Stimulated activated naive CD4-positive, alpha-beta T cell (primary cell): Measurements from ENCODE around the gene AUNIP.
"Not testable (repeated sequence)": the region's sequence is repeated elsewhere in the genome, so short reads cannot be mapped to it uniquely, and the experiment has no call there.

ENCODE experiments used
- DNase-seq, 6 experiments: peaks; one replicate each; lab custom pipeline; 2025; lab: John Stamatoyannopoulos, UW

AUNIP gene

GRCh38 chr1:25864434-25864833, 5.2 kb upstream of the AUNIP start:
- no peak for DNase-seq

GRCh38 chr1:25863486-25864262, 4.4 kb upstream of the AUNIP start:
- no peak for DNase-seq

GRCh38 chr1:25862785-25863485, 3.7 kb upstream of the AUNIP start:
- DNase-seq: no peak

DNA sequence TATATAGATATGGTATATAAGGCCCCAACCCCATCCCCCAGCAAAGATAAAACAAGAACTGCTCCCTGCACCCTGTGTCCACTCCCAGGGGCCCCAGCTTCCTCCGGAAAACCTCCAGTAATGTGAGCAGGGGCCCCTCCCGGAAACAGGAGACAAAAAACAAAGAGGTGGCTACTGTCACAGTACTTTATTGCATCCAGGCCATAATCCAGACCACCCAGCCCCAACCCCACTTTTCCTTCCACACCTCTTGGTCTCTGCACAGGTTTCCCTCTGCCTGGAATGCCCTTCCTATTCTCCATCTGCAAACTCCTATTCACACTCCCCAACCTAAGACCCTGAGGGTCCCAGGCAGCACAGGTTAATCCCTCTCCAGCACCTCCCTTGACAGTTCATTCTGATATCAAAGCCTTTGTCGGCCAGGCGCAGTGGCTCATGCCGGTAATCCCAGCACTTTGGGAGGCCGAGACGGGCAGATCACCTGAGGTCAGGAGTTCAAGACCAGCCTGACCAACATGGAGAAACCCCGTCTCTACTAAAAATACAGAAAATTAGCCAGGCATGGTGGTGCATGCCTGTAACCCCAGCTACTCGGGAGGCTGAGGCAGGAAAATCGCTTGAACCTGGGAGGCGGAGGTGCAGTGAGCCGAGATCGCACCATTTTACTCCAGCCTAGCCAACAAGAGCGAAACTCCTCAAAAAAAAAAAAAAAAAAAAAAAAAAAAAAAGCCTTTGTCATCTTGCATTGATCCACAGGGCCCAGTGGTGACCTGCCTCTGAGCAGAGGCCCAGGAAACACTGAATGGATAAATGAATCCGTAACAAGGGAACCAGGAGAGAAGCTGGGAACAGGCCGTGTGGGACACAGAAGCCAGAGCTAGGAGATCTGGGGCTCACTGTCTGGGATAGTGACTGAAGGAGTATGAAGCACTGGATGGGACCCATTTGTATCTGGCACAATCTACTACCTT, 2.3 kb upstream of the AUNIP start:
- DNase-seq: no peak

- no peak for DNase-seq
Observed at GRCh38 chr1:25858494-25858893, 763 bp downstream of the AUNIP start.

DNA sequence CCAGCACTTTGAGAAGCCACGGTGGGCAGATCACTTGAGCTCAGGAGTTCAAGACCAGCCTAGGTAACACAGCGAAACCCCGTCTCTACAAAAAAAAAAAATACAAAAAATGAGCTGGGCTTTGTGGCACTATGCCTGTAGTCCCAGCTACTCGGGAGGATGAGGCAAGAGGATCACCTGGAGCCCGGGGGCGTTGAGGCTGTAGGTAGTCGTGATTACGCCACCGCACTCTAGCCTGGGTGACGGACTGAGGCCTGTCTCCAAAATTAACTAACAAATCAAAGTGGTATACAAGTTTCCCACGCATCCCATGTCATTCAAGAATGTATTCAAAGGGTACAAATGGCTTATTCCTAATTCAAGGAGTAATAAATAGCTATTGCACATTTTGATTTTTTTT, 2.4 kb downstream of the AUNIP start:
- no peak for DNase-seq

DNA sequence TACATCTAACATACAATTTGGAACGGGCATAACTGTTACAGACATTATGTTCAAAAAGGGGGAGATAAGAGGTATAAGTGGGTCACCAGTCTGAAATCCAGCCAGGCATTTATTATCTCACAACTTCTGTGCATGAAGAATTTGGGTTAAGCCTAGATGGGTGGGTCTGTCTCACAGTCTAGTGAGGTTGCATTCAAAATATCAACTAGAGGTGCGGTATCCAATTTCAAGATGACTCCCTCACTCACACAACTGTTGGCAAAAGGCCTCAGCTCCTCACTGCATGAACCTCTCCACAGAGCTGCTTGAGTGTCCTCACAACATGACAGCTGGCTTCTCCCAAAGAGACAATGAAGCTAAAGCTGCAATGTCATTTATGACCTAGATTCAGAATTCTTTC, 4.7 kb downstream of the AUNIP start:
- DNase-seq: no peak

- no peak for DNase-seq
Observed at GRCh38 chr1:25848531-25848930, 10.7 kb downstream of the AUNIP start.

- no peak for DNase-seq
Observed at GRCh38 chr1:25847929-25848328, 11.3 kb downstream of the AUNIP start.

- no peak for DNase-seq
Observed at GRCh38 chr1:25845664-25846063, 13.6 kb downstream of the AUNIP start.

DNA sequence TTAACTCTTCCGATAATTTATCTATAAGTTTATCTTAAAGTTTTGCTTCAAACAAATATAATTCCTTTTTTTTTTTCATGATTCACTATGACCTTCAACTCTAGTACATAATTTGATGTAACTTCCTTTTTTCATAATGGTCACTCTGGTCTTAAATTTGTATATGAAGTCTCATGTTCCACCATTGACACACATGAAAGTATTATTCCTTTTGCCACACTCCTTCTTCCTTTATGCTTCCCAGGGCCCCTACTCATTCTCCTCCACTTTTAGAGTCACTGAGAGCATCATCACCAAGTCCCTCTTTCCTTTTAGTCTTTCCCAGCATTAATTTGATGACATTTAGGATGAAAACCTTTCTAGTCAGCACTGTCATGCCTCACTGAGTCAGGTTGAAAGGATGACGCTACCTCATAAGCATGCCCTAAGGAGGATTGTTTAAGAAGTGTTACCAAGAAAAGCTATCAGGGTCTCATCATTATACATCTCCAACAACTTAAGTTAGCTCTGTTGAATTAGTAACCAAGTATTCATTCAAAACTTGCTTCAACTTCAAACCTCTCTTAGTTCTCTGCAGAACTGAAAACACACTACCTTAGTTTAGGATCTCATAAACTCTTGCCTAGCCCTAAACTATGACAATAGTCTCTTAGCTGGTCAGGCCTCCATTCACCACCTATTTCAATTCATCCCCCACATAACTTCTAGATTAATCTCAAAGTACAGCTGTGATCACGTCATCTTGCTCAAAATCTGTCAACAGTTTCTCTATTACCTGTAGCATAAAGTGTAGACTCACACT, 14.5 kb downstream of the AUNIP start:
- DNase-seq: no peak

DNA sequence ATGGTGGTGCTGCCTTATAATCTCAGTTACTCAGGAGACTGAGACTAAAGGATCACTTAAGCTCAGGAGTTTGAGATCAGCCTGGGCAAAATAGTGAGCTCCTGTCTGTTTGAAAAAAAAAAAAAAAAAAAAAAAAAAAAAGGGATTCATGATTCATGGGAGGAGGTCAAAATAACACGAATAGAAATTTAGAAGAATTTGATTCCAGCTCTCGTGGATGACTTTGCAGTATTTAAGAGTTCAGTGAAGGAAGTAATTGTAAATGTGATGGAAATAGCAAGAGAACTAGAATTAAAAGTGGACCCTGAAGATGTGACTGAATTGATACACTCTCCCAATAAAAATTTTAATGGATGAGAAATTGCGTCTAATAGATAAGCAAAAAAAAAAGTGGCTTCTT, 15.8 kb downstream of the AUNIP start:
- no peak for DNase-seq

DNA sequence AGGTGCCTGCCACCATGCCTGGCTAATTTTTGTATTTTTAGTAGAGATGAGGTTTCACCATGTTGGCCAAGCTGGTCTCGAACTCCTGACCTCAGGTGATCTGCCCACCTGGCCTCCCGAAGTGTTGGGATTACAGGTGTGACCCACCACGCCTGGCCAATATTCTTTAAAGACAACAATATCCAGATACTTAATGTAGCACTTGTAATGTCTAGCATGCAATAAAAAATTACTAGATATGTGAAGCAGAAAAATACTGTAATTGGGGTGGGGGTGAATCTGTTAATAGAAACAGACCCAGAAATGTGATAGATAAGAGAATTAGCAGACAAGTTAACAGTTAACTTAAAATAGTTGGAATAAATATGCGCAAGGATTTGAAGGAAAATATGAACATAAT, 19.4 kb downstream of the AUNIP start:
- DNase-seq: not testable (repeated sequence)

GRCh38 chr1:25837262-25837875, 21.9 kb downstream of the AUNIP start:
- peak in 1 of 6 experiments; percentile 6 for DNase-seq

- DNase-seq: no peak
Observed at GRCh38 chr1:25836695-25837094, 22.6 kb downstream of the AUNIP start.

DNA sequence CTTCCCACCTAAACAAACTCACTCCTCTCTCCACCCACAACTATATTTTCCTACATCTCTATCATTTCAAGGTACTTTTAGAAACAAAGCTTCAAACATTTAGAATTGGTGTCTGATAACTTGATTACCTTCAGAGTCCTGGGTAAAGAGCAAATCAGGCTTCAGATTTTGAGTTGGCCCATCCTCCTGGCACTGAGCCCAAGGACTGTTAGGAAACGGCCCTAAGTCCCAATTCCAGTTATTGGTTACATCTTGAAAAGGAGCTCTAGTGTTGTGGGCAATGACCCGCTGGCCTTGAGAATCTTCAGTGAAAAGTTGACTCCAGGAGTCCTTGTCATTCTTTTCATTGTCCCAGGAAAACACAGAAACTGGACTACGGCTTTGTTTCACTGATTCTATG, 24.4 kb downstream of the AUNIP start:
- DNase-seq: no peak

- DNase-seq: no peak
Observed at GRCh38 chr1:25833158-25833557, 26.1 kb downstream of the AUNIP start.

GRCh38 chr1:25832336-25833037, 26.8 kb downstream of the AUNIP start:
- DNase-seq: no peak

- DNase-seq: peak in 1 of 6 experiments; percentile 14
Observed at GRCh38 chr1:25831569-25832196, 27.6 kb downstream of the AUNIP start.

GRCh38 chr1:25829046-25829445, 30.2 kb downstream of the AUNIP start:
- no peak for DNase-seq
